ENCODE data around the gene PPFIBP2. TPM values are rescaled to one million over a fixed set of nuclear protein-coding genes. Genes with fewer than 3 reads are reported as not detected.
A peak's percentile ranks its signal among the peaks of the same experiment; 100 is the strongest.

Gene PPFIBP2
- total and polyA plus RNA-seq, 10 donors = 17.2 to 75.1 (median 40.4) TPM

DNA sequence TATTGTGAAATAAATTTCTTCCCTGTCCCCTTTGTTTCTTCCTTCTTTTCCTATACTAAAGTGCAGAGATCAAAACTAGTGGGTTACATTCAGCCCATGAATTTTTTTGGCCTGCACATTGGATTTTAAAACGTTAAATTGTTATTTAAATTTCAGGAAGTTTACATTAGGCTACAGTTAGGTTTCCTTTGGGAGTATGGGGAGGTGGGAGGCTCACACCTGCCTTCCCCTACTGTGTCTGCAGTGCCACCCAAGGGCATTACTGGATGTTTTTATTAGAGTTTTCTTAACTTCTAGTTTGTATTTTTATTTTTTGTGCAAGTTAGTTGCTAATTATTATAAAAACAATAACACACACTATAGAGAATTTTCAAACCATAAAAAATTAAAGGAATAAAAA, 107.8 kb downstream of the PPFIBP2 start:
- Histone ChIP-seq H3K4me1 (no peaks in the 10 kb centered on the region), H3K27ac (no peak overlapping the region), H3K9me3 (no peaks in the 10 kb centered on the region), H3K27me3 (replicated peaks in 1 of 7) (no peaks in the 10 kb centered on the region), H3K36me3 (peaks cover 0 to 77% (median 9%) of the 10 kb centered on the region in 6 donors), H3K4me3 (no peak overlapping the region)
- no peak for DNase-seq
- TF ChIP-seq, protein P1, sequence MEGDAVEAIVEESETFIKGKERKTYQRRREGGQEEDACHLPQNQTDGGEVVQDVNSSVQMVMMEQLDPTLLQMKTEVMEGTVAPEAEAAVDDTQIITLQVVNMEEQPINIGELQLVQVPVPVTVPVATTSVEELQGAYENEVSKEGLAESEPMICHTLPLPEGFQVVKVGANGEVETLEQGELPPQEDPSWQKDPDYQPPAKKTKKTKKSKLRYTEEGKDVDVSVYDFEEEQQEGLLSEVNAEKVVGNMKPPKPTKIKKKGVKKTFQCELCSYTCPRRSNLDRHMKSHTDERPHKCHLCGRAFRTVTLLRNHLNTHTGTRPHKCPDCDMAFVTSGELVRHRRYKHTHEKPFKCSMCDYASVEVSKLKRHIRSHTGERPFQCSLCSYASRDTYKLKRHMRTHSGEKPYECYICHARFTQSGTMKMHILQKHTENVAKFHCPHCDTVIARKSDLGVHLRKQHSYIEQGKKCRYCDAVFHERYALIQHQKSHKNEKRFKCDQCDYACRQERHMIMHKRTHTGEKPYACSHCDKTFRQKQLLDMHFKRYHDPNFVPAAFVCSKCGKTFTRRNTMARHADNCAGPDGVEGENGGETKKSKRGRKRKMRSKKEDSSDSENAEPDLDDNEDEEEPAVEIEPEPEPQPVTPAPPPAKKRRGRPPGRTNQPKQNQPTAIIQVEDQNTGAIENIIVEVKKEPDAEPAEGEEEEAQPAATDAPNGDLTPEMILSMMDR (IDR thresholded peaks at IDR 0.05 in 8 of 11, conservative IDR thresholded peaks at IDR 0.05 in 3 of 11) = no peak
- TF ChIP-seq POLR2A (IDR thresholded peaks at IDR 0.05) (no peak), POLR2AphosphoS5 (IDR thresholded peaks at IDR 0.05) (no peak)
- 2 to 14% (median 9%) methylated on average over 1 of the region's 1 CpG for WGBS, 5 donors
- intact Hi-C loops (cut with DNase I; ENCODE audit: low total_unique reads) = no loop called here

DNA sequence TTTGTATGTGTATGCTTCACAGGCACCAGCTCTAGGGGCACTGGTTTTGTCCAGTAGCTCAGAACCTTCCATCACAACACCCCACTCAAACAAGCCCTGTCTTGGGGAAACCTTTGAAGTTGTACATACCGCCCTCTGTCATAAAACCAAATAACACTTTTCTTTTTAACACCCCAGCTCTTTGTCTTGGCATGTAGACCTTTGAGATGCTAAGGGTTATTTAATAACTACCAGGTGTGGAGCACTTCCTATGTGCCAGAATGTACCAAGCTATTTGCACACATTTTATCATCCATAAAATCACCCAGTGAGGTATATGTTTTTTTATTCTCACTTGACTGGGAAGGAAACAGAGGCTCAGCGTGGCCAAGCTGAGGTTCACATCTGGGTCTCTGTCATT, 108.9 kb downstream of the PPFIBP2 start:
- WGBS, 5 donors = 89 to 97% (median 91%) methylated on average over 2 of the region's 2 CpGs
- Histone ChIP-seq H3K36me3 (peaks cover 0 to 74% (median 5%) of the 10 kb centered on the region in 6 donors), H3K4me1 (no peaks in the 10 kb centered on the region), H3K4me3 (no peak overlapping the region), H3K9me3 (no peaks in the 10 kb centered on the region), H3K27me3 (replicated peaks in 1 of 7) (no peaks in the 10 kb centered on the region), H3K27ac (no peak overlapping the region)
- intact Hi-C loops (cut with DNase I; ENCODE audit: low total_unique reads) = no loop called here
- no peak for TF ChIP-seq POLR2AphosphoS5 (IDR thresholded peaks at IDR 0.05)
- TF ChIP-seq POLR2A (IDR thresholded peaks at IDR 0.05) = no peak
- TF ChIP-seq, protein P1 (IDR thresholded peaks at IDR 0.05 in 8 of 11, conservative IDR thresholded peaks at IDR 0.05 in 3 of 11) = no peak
- DNase-seq = no peak

DNA sequence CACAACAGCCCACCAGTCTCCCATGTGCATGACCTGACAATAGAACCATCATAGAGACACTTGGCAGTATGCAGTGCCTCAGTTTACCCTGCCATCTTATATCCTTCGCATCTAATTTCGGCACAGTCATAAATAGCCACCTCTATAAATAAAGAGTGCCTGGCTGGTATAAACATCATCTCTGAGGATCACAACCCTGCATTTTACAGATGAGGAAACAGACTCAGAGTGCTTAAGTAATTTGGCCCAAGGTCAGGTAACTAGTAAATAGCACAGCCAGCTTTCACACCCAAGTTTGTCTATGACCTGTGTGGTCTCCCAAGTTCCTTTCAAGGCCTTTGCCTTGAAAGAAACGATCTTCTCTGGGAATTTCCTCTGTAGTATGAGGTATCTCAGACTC, 114.9 kb downstream of the PPFIBP2 start:
- H3K4me1 ChIP-seq = no peaks in the 10 kb centered on the region
- no peak for DNase-seq
- intact Hi-C loops (cut with DNase I; ENCODE audit: low total_unique reads) = no loop called here
- peaks cover 0 to 95% (median 41%) of the 10 kb centered on the region in 6 donors for H3K36me3 ChIP-seq
- H3K27me3 ChIP-seq (replicated peaks in 1 of 7) = no peaks in the 10 kb centered on the region
- TF ChIP-seq POLR2A (IDR thresholded peaks at IDR 0.05) = no peak
- TF ChIP-seq, protein P1 (IDR thresholded peaks at IDR 0.05 in 8 of 11, conservative IDR thresholded peaks at IDR 0.05 in 3 of 11) = no peak
- WGBS, 5 donors = 72 to 85% (median 82%) methylated on average over 3 of the region's 3 CpGs
- no peaks in the 10 kb centered on the region for H3K9me3 ChIP-seq
- no peak overlapping the region for H3K4me3 ChIP-seq
- no peak overlapping the region for H3K27ac ChIP-seq

DNA sequence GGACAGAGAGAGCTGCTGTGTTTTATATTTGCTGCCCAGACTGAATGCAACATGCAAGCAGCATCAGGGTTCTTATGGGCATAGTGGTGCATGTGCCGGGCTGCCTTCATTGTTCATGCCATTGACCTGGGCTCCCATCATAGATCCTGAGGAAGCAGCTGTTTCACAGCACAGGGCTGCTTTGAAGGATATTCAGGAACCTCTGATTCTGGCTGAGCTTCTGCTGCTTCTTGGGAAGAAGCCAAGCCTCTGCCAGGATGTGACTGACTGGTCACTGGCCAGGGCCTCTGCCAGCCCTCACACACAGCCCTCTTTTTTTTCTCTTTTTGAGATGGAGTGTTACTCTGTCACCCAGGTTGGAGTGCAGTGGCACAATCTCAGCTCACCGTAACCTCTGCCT, 116.2 kb downstream of the PPFIBP2 start:
- Histone ChIP-seq H3K4me3 (no peak overlapping the region), H3K27ac (no peak overlapping the region), H3K4me1 (no peaks in the 10 kb centered on the region), H3K36me3 (peaks cover 0 to 97% (median 49%) of the 10 kb centered on the region in 6 donors), H3K9me3 (no peaks in the 10 kb centered on the region), H3K27me3 (replicated peaks in 1 of 7) (peaks cover 0 to 3% (median 0%) of the 10 kb centered on the region in 7 donors)
- intact Hi-C loops (cut with DNase I; ENCODE audit: low total_unique reads) = no loop called here
- TF ChIP-seq POLR2A (IDR thresholded peaks at IDR 0.05) (no peak), POLR2AphosphoS5 (IDR thresholded peaks at IDR 0.05) (peak in 2 of 3 donors; percentile 49 to 64)
- TF ChIP-seq, protein P1 (IDR thresholded peaks at IDR 0.05 in 8 of 11, conservative IDR thresholded peaks at IDR 0.05 in 3 of 11) = no peak
- DNase-seq = no peak
- 79 to 88% (median 87%) methylated on average over 1 to 2 of the region's 2 CpGs for WGBS, 5 donors
